GM18868 (cell line): ENCODE measurements around the gene SLC2A10.
"Not testable (repeated sequence)": the region's sequence is repeated elsewhere in the genome, so short reads cannot be mapped to it uniquely, and the experiment has no call there.

Source experiments
- ATAC-seq: cut with Tn5 transposase; IDR thresholded peaks from one replicate; pipeline ENCODE4 v1.9.1; 2021; ENCODE audit warnings: mild to moderate bottlenecking, moderate library complexity; ENCODE audit not compliant: unreplicated experiment

The SLC2A10 gene

GRCh38 chr20:46709459-46710152, at the start of gene SLC2A10:
SLC2A10 (plus strand) TSS chr20:46709649; CDS start chr20:46709737, 88 bp downstream.
- ATAC-seq: no peak

- ATAC-seq: no peak
Measured at GRCh38 chr20:46660487-46660886, 49.0 kb upstream of the SLC2A10 start.

GRCh38 chr20:46661659-46662058, 47.8 kb upstream of the SLC2A10 start:
- ATAC-seq: no peak

GRCh38 chr20:46663531-46663930, 45.9 kb upstream of the SLC2A10 start:
- ATAC-seq: no peak

GRCh38 chr20:46665602-46666001, 43.8 kb upstream of the SLC2A10 start:
- ATAC-seq: no peak

- ATAC-seq: no peak
Measured at GRCh38 chr20:46666306-46666705, 43.1 kb upstream of the SLC2A10 start.

- no peak for ATAC-seq
Measured at GRCh38 chr20:46666818-46667515, 42.5 kb upstream of the SLC2A10 start.

- no peak for ATAC-seq
Measured at GRCh38 chr20:46670228-46670584, 39.2 kb upstream of the SLC2A10 start.

- no peak for ATAC-seq
Measured at GRCh38 chr20:46670585-46671584, 38.6 kb upstream of the SLC2A10 start.

GRCh38 chr20:46671866-46672542, 37.4 kb upstream of the SLC2A10 start:
- ATAC-seq: no peak

- no peak for ATAC-seq
Measured at GRCh38 chr20:46672543-46673148, 36.8 kb upstream of the SLC2A10 start.

GRCh38 chr20:46673394-46674252, 35.8 kb upstream of the SLC2A10 start:
- no peak for ATAC-seq

GRCh38 chr20:46674253-46675083, 35.0 kb upstream of the SLC2A10 start:
- no peak for ATAC-seq

- not testable (repeated sequence) for ATAC-seq
Measured at GRCh38 chr20:46676649-46677316, 32.7 kb upstream of the SLC2A10 start.

- ATAC-seq: no peak
Measured at GRCh38 chr20:46677608-46678007, 31.8 kb upstream of the SLC2A10 start.

GRCh38 chr20:46678516-46678915, 30.9 kb upstream of the SLC2A10 start:
- ATAC-seq: no peak

- no peak for ATAC-seq
Measured at GRCh38 chr20:46680684-46681031, 28.8 kb upstream of the SLC2A10 start.
